GM12878 (cell line): Measurements from ENCODE around the gene FHOD3. TPM values are rescaled to one million over a fixed set of nuclear protein-coding genes. Genes with fewer than 3 reads are reported as not detected.

ENCODE experiments used
- ATAC-seq: fragments of 200-7000 bp; cut with Tn5 transposase; 3 replicates; pipeline ENCODE4 v1.9.1; 2020; ENCODE audit warnings: mild to moderate bottlenecking, moderate library complexity
- BruUV-seq: library from RNA; stranded (reverse); fragments of 400-500 nt; replicated peaks from 2 replicates; lab custom pipeline; 2021; lab: Mats Ljungman, UMichigan
- CTCF ChIA-PET: fragments of 300-600 bp; sonication (Branson Sonifier 250); formaldehyde crosslinking; extraction: SDS; loops from one replicate; lab custom pipeline; 2021; ENCODE audit warnings: inconsistent platforms; lab: Yijun Ruan, JAX
- POLR2A ChIA-PET: fragments of 350-600 bp; formaldehyde crosslinking; extraction: SDS; loops from one replicate; lab custom pipeline; 2021; ENCODE audit warnings: inconsistent platforms; lab: Charles Lee
- RAD21 ChIA-PET: fragments of 300-600 bp; sonication (Branson Sonifier 250); formaldehyde crosslinking; loops from one replicate; lab custom pipeline; 2023; ENCODE audit warnings: antibody characterized with exemption; ENCODE audit not compliant: unreplicated experiment; lab: Charles Lee
- SMC1A ChIA-PET: fragments of 300-600 bp; sonication (Branson Sonifier 250); formaldehyde crosslinking; loops from one replicate; lab custom pipeline; 2023; ENCODE audit not compliant: unreplicated experiment, uncharacterized antibody; lab: Charles Lee
- DNase-seq: peaks from one replicate; pipeline ENCODE4 v3.0.0-alpha.2; 2011; ENCODE audit warnings: low read depth, low spot score
- FAIRE-seq: peaks from 3 replicates; lab custom pipeline; 2011; peaks lifted over from hg19 to GRCh38; lab: Jason Lieb, UNC
- H2AFZ ChIP-seq: 2 replicates; pipeline ENCODE4 v1.6.0; 2011; ENCODE audit warnings: low read depth, low read length, control low read depth; ENCODE audit not compliant: control insufficient read depth
- H3K27ac ChIP-seq: 2 replicates; pipeline ENCODE4 v1.5.1; 2011; ENCODE audit warnings: control low read depth; ENCODE audit not compliant: control insufficient read depth, insufficient read depth
- H3K27me3 ChIP-seq, 2 experiments: replicated peaks in 1 of 2; 2 replicates each; pipeline versions ENCODE4 v1.6.0 to v1.6.1; 2011; ENCODE audit warnings: low read length in 1 of 2; ENCODE audit not compliant: control insufficient read depth in 2 of 2, insufficient read depth in 2 of 2
- H3K36me3 ChIP-seq, 2 experiments: 2 replicates each; pipeline ENCODE4 v1.5.1; 2011; ENCODE audit warnings: low read length in 1 of 2; ENCODE audit not compliant: control insufficient read depth in 2 of 2, insufficient read depth in 2 of 2
- H3K4me1 ChIP-seq: 2 replicates; pipeline ENCODE4 v1.6.1; 2011; ENCODE audit warnings: mild to moderate bottlenecking, low read length, moderate library complexity, mixed read lengths; ENCODE audit not compliant: control insufficient read depth, insufficient read depth
- H3K4me2 ChIP-seq: 2 replicates; pipeline ENCODE4 v1.6.0; 2011; ENCODE audit warnings: control low read depth; ENCODE audit not compliant: control insufficient read depth, insufficient read depth
- H3K4me3 ChIP-seq: fragments of 200-600 bp; sonication (generic); 2 replicates; pipeline ENCODE4 v1.5.1; 2016
- H3K79me2 ChIP-seq: 2 replicates; pipeline ENCODE4 v1.6.0; 2011; ENCODE audit warnings: low read length; ENCODE audit not compliant: control insufficient read depth, insufficient read depth
- H3K9ac ChIP-seq: 2 replicates; pipeline ENCODE4 v1.8.0; 2011; ENCODE audit warnings: low read length, control low read depth, mixed read lengths; ENCODE audit not compliant: control insufficient read depth, insufficient read depth
- H3K9me3 ChIP-seq: replicated peaks from 3 replicates; pipeline ENCODE4 v1.5.1; 2011; ENCODE audit warnings: mild to moderate bottlenecking, low read length; ENCODE audit not compliant: control insufficient read depth, insufficient read depth
- H4K20me1 ChIP-seq: 2 replicates; pipeline ENCODE4 v1.6.0; 2011; ENCODE audit not compliant: control insufficient read depth, insufficient read depth
- EP300 ChIP-seq, 2 experiments: fragments of 150-350 bp in 1 of 2; IDR thresholded peaks; 2 replicates each; pipeline ENCODE4 v1.6.1; 2011 to 2012; ENCODE audit warnings: low read depth in 2 of 2, low read length in 2 of 2, borderline replicate concordance in 1 of 2, improper control_type of control experiment in 1 of 2, inconsistent platforms in 1 of 2; ENCODE audit not compliant: control insufficient read depth in 1 of 2
- ETV6 ChIP-seq, 2 experiments: fragments of 450-650 bp in 1 of 2; IDR thresholded peaks in 1 of 2; conservative IDR thresholded peaks in 1 of 2; 2 replicates each; pipeline ENCODE4 v1.6.1; 2014; ENCODE audit warnings: antibody characterized with exemption in 1 of 2, borderline replicate concordance in 1 of 2, low read depth in 1 of 2, mild to moderate bottlenecking in 1 of 2, moderate library complexity in 1 of 2
- POLR2AphosphoS2 ChIP-seq: IDR thresholded peaks from 2 replicates; pipeline ENCODE4 v1.6.1; 2011; ENCODE audit warnings: low read depth, mild to moderate bottlenecking, low read length, improper control_type of control experiment, moderate library complexity
- REST ChIP-seq: IDR thresholded peaks from 2 replicates; pipeline ENCODE4 v1.6.1; 2012; ENCODE audit warnings: mild to moderate bottlenecking, low read depth, low read length
- RUNX3 ChIP-seq: IDR thresholded peaks from 2 replicates; pipeline ENCODE4 v1.6.1; 2012; ENCODE audit warnings: low read length, inconsistent platforms
- SPI1 ChIP-seq: IDR thresholded peaks from 2 replicates; pipeline ENCODE4 v1.6.1; 2011; ENCODE audit warnings: low read depth, mild to moderate bottlenecking, low read length, moderate library complexity, borderline replicate concordance; ENCODE audit not compliant: insufficient read depth
- ZNF217 ChIP-seq: fragments of 450-650 bp; IDR thresholded peaks from 2 replicates; pipeline ENCODE4 v1.6.1; 2017; ENCODE audit warnings: antibody characterized with exemption, mild to moderate bottlenecking
- ZZZ3 ChIP-seq: IDR thresholded peaks from 2 replicates; pipeline ENCODE4 v1.6.1; 2011; ENCODE audit warnings: low read depth; ENCODE audit not compliant: control insufficient read depth, insufficient read length
- WGBS: methylation state at CpG from one replicate; pipeline ENCODE4 v1.1.6; 2016; ENCODE audit warnings: low lambda C conversion rate; ENCODE audit not compliant: insufficient replicate concordance, insufficient coverage; ENCODE audit errors: missing lambda C conversion rate; 5-methylcytosine and 5-hydroxymethylcytosine counted together
- in situ Hi-C: fragments of 300-500 bp; cut with MboI; formaldehyde crosslinking; loops from 9 replicates; pipeline ENCODE4 v1.14.3; 2018; ENCODE audit warnings: mixed read lengths
- intact Hi-C: fragments of 100-400 bp; cut with micrococcal nuclease; formaldehyde crosslinking; loops from one replicate; pipeline ENCODE4 v1.14.2; 2022; ENCODE audit not compliant: unreplicated experiment
- polyA plus RNA-seq, 11 experiments: library from polyadenylated mRNA; depleted of rRNA in 4 of 11; unstranded in 6 of 11; stranded (reverse) in 5 of 11; fragments of >200 nt; fragmentation: Nextera tagmentation in 4 of 11; fragmentation: Illumina TruSeq in 1 of 11; extraction: Ambion mirVana in 4 of 11; extraction: Trizol in 1 of 11; gene quantifications; 1 replicate in 1 of 11; 2 replicates in 10 of 11; pipeline versions ENCODE4 v1.2.1 to v1.2.3, GENCODE V29; 2011 to 2016; ENCODE audit warnings: inconsistent platforms in 2 of 11, missing spikeins in 2 of 11, low read depth in 1 of 11
- total RNA-seq, 4 experiments: library from RNA; depleted of rRNA in 3 of 4; stranded (reverse); fragments of >200 nt in 3 of 4; fragmentation: Illumina TruSeq in 1 of 4; extraction: Trizol in 1 of 4; gene quantifications; 2 replicates each; pipeline versions ENCODE4 v1.2.1 to v1.2.3, GENCODE V29; 2013 to 2021
- TF ChIP-seq, protein P1 (sequence below): IDR thresholded peaks from 2 replicates; pipeline ENCODE4 v1.6.1; 2012; ENCODE audit warnings: improper control_type of control experiment, low read depth, low read length; ENCODE audit not compliant: insufficient replicate concordance

FHOD3 gene
- total and polyA plus RNA-seq, 10 of the 15 experiments (the other 5 are each of a cell fraction or from before 2014, with no cell fraction given) = 0.77 to 26.7 (median 10.4) TPM

DNA sequence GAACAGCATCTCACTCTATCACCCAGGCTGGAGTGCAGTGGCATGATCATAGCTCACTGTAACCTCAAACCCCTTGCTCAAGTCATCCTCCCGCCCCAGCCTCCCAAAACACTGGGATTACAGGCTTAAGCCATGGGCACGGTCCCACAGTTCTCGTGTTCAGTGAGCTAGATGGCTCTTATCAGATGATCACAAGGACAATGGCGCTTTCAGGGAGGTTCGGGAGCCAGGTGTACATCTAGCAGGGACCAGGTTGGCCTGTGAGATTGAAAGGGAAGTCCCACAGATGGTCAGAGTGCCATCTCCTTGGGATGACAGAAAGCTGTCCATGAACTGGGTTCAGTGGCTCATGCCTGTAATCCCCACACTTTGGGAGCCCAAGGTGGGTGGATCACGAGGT, 14.1 kb upstream of the FHOD3 start (continued):
- TF ChIP-seq POLR2AphosphoS2 (no peak), SPI1 (no peak)
- TF ChIP-seq, protein P1, sequence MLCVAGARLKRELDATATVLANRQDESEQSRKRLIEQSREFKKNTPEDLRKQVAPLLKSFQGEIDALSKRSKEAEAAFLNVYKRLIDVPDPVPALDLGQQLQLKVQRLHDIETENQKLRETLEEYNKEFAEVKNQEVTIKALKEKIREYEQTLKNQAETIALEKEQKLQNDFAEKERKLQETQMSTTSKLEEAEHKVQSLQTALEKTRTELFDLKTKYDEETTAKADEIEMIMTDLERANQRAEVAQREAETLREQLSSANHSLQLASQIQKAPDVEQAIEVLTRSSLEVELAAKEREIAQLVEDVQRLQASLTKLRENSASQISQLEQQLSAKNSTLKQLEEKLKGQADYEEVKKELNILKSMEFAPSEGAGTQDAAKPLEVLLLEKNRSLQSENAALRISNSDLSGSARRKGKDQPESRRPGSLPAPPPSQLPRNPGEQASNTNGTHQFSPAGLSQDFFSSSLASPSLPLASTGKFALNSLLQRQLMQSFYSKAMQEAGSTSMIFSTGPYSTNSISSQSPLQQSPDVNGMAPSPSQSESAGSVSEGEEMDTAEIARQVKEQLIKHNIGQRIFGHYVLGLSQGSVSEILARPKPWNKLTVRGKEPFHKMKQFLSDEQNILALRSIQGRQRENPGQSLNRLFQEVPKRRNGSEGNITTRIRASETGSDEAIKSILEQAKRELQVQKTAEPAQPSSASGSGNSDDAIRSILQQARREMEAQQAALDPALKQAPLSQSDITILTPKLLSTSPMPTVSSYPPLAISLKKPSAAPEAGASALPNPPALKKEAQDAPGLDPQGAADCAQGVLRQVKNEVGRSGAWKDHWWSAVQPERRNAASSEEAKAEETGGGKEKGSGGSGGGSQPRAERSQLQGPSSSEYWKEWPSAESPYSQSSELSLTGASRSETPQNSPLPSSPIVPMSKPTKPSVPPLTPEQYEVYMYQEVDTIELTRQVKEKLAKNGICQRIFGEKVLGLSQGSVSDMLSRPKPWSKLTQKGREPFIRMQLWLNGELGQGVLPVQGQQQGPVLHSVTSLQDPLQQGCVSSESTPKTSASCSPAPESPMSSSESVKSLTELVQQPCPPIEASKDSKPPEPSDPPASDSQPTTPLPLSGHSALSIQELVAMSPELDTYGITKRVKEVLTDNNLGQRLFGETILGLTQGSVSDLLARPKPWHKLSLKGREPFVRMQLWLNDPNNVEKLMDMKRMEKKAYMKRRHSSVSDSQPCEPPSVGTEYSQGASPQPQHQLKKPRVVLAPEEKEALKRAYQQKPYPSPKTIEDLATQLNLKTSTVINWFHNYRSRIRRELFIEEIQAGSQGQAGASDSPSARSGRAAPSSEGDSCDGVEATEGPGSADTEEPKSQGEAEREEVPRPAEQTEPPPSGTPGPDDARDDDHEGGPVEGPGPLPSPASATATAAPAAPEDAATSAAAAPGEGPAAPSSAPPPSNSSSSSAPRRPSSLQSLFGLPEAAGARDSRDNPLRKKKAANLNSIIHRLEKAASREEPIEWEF = no peak

- POLR2A ChIA-PET = no interaction called here
- in situ Hi-C loops (loop anchor here (5.0 to 10.0 kb wide), 4 partner anchors 192 to 899 kb away; no protein-coding TSS in a partner anchor), intact Hi-C loops (loop anchor here (1.0 to 10.0 kb wide), 6 partner anchors 188 to 527 kb away; no protein-coding TSS in a partner anchor)
- DNase-seq = no peak
- Histone ChIP-seq H3K4me2 (no peak overlapping the region), H3K9me3 (no peaks in the 10 kb centered on the region; the same call in 2 of the 3 replicates), H3K9ac (no peak overlapping the region), H3K36me3 (no peaks in the 10 kb centered on the region), H3K4me3 (no peak overlapping the region), H3K79me2 (no peaks in the 10 kb centered on the region), H4K20me1 (no peaks in the 10 kb centered on the region), H2AFZ (no peak overlapping the region), H3K27ac (no peak overlapping the region), H3K4me1 (no peaks in the 10 kb centered on the region), H3K27me3 (peaks cover 0 to 2% of the 10 kb centered on the region in 2 experiments; a peak in 2 of 4 replicates)
- WGBS = 15% methylated on average over 4 of the region's 4 CpGs
- no peak; the same call in 2 of the 3 replicates for ATAC-seq
- RAD21 ChIA-PET = interaction anchor here (0.6 to 9.9 kb wide), 33 partner anchors 9 to 898 kb away, joined by 3 to 99 read pairs (median 4); partner anchors contain the start of genes ELP2, GALNT1, MOCOS and RMP24
- SMC1A ChIA-PET = interaction anchor here (0.6 to 10.1 kb wide), 43 partner anchors 11 to 903 kb away, joined by 3 to 167 read pairs (median 4); partner anchors contain the start of gene FHOD3
- BruUV-seq = no TSS peak
- no peak for FAIRE-seq
- CTCF ChIA-PET = interaction anchor here (0.6 to 9.2 kb wide), 53 partner anchors 9 to 1054 kb away, joined by 3 to 178 read pairs (median 4); partner anchors contain the start of gene ELP2
- no peak for TF ChIP-seq ZNF217
- no peak for TF ChIP-seq REST
- TF ChIP-seq RUNX3 = no peak
- TF ChIP-seq EP300 (IDR thresholded peaks at IDR 0.05; ENCODE audit: borderline replicate concordance in 1 of 2, control insufficient read depth in 1 of 2, low read depth in 2 of 2, low read length in 2 of 2) = no peak
- no peak for TF ChIP-seq ZZZ3
- no peak for TF ChIP-seq ETV6 (conservative IDR thresholded peaks at IDR 0.05 in 1 of 2, IDR thresholded peaks at IDR 0.05 in 1 of 2; ENCODE audit: borderline replicate concordance in 1 of 2, low read depth in 1 of 2)
Observed at GRCh38 chr18:36284268-36284667, 13.2 kb upstream of the FHOD3 start.
